ENCODE data around the gene TBX10. TPM values are rescaled to one million over a fixed set of nuclear protein-coding genes. Genes with fewer than 3 reads are reported as not detected.

Gene TBX10
- total and polyA plus RNA-seq, 2 of the 8 experiments (the other 6 are each of a cell fraction or from before 2014, with no cell fraction given): 0.09 TPM; not detected in 1

GRCh38 chr11:67601098-67601497, 38.5 kb downstream of the TBX10 start (continued):
- TF ChIP-seq, protein P1, sequence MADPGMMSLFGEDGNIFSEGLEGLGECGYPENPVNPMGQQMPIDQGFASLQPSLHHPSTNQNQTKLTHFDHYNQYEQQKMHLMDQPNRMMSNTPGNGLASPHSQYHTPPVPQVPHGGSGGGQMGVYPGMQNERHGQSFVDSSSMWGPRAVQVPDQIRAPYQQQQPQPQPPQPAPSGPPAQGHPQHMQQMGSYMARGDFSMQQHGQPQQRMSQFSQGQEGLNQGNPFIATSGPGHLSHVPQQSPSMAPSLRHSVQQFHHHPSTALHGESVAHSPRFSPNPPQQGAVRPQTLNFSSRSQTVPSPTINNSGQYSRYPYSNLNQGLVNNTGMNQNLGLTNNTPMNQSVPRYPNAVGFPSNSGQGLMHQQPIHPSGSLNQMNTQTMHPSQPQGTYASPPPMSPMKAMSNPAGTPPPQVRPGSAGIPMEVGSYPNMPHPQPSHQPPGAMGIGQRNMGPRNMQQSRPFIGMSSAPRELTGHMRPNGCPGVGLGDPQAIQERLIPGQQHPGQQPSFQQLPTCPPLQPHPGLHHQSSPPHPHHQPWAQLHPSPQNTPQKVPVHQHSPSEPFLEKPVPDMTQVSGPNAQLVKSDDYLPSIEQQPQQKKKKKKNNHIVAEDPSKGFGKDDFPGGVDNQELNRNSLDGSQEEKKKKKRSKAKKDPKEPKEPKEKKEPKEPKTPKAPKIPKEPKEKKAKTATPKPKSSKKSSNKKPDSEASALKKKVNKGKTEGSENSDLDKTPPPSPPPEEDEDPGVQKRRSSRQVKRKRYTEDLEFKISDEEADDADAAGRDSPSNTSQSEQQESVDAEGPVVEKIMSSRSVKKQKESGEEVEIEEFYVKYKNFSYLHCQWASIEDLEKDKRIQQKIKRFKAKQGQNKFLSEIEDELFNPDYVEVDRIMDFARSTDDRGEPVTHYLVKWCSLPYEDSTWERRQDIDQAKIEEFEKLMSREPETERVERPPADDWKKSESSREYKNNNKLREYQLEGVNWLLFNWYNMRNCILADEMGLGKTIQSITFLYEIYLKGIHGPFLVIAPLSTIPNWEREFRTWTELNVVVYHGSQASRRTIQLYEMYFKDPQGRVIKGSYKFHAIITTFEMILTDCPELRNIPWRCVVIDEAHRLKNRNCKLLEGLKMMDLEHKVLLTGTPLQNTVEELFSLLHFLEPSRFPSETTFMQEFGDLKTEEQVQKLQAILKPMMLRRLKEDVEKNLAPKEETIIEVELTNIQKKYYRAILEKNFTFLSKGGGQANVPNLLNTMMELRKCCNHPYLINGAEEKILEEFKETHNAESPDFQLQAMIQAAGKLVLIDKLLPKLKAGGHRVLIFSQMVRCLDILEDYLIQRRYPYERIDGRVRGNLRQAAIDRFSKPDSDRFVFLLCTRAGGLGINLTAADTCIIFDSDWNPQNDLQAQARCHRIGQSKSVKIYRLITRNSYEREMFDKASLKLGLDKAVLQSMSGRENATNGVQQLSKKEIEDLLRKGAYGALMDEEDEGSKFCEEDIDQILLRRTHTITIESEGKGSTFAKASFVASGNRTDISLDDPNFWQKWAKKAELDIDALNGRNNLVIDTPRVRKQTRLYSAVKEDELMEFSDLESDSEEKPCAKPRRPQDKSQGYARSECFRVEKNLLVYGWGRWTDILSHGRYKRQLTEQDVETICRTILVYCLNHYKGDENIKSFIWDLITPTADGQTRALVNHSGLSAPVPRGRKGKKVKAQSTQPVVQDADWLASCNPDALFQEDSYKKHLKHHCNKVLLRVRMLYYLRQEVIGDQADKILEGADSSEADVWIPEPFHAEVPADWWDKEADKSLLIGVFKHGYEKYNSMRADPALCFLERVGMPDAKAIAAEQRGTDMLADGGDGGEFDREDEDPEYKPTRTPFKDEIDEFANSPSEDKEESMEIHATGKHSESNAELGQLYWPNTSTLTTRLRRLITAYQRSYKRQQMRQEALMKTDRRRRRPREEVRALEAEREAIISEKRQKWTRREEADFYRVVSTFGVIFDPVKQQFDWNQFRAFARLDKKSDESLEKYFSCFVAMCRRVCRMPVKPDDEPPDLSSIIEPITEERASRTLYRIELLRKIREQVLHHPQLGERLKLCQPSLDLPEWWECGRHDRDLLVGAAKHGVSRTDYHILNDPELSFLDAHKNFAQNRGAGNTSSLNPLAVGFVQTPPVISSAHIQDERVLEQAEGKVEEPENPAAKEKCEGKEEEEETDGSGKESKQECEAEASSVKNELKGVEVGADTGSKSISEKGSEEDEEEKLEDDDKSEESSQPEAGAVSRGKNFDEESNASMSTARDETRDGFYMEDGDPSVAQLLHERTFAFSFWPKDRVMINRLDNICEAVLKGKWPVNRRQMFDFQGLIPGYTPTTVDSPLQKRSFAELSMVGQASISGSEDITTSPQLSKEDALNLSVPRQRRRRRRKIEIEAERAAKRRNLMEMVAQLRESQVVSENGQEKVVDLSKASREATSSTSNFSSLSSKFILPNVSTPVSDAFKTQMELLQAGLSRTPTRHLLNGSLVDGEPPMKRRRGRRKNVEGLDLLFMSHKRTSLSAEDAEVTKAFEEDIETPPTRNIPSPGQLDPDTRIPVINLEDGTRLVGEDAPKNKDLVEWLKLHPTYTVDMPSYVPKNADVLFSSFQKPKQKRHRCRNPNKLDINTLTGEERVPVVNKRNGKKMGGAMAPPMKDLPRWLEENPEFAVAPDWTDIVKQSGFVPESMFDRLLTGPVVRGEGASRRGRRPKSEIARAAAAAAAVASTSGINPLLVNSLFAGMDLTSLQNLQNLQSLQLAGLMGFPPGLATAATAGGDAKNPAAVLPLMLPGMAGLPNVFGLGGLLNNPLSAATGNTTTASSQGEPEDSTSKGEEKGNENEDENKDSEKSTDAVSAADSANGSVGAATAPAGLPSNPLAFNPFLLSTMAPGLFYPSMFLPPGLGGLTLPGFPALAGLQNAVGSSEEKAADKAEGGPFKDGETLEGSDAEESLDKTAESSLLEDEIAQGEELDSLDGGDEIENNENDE (IDR thresholded peaks at IDR 0.05; ENCODE audit: insufficient replicate concordance, low read length): no peak
- TF ChIP-seq CHD1 (IDR thresholded peaks at IDR 0.05; ENCODE audit: low read depth, low read length) (no peak), TBP (IDR thresholded peaks at IDR 0.05; ENCODE audit: low read depth, low read length) (no peak), POLR2A (IDR thresholded peaks at IDR 0.05; ENCODE audit: control extremely low read depth in 1 of 2, low read depth in 2 of 2, low read length in 2 of 2) (no peak), CHD2 (IDR thresholded peaks at IDR 0.05; ENCODE audit: low read length) (no peak), ASH2L (IDR thresholded peaks at IDR 0.05; ENCODE audit: low read length) (no peak), EZH2 (IDR thresholded peaks at IDR 0.05; ENCODE audit: low read depth, low read length, severe bottlenecking) (no peak), POLR2AphosphoS5 (IDR thresholded peaks at IDR 0.05; ENCODE audit: low read depth, low read length) (no peak), SP1 (IDR thresholded peaks at IDR 0.05; ENCODE audit: low read depth, low read length) (no peak), BRCA1 (IDR thresholded peaks at IDR 0.05; ENCODE audit: low read depth, low read length) (no peak), CEBPB (IDR thresholded peaks at IDR 0.05; ENCODE audit: low read depth, low read length) (no peak), ZNF274 (IDR thresholded peaks at IDR 0.05; ENCODE audit: borderline replicate concordance, extremely low read depth, low read length) (no peak)
- TF ChIP-seq, protein P2, sequence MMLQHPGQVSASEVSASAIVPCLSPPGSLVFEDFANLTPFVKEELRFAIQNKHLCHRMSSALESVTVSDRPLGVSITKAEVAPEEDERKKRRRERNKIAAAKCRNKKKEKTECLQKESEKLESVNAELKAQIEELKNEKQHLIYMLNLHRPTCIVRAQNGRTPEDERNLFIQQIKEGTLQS (IDR thresholded peaks at IDR 0.05; ENCODE audit: insufficient read depth, low read depth, low read length): no peak
